GM21526 (cell line): ENCODE measurements around the gene ZNF526.

Experiments used
- ATAC-seq: cut with Tn5 transposase; IDR thresholded peaks from one replicate; pipeline ENCODE4 v1.9.1; 2021; ENCODE audit warnings: moderate library complexity; ENCODE audit not compliant: unreplicated experiment, low FRiP score

The ZNF526 gene

DNA sequence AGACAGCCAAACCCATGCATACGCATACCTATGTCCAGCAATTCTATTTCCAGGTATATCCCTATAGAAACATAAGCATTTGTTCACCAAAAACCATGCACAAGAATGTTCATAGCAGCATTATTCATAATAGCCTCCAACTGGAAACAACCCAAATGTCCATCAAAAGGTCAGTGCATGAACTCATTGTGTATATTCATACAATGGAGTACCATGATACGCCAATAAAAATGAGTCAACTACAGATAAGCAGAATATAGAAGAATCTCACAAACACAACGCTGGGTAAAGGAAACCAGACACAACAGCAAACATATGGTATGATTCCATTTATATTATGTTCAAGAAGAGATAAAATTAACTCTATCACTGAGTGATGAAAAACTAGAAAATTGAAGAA, 26.4 kb upstream of the ZNF526 start:
- ATAC-seq, result no peak

DNA sequence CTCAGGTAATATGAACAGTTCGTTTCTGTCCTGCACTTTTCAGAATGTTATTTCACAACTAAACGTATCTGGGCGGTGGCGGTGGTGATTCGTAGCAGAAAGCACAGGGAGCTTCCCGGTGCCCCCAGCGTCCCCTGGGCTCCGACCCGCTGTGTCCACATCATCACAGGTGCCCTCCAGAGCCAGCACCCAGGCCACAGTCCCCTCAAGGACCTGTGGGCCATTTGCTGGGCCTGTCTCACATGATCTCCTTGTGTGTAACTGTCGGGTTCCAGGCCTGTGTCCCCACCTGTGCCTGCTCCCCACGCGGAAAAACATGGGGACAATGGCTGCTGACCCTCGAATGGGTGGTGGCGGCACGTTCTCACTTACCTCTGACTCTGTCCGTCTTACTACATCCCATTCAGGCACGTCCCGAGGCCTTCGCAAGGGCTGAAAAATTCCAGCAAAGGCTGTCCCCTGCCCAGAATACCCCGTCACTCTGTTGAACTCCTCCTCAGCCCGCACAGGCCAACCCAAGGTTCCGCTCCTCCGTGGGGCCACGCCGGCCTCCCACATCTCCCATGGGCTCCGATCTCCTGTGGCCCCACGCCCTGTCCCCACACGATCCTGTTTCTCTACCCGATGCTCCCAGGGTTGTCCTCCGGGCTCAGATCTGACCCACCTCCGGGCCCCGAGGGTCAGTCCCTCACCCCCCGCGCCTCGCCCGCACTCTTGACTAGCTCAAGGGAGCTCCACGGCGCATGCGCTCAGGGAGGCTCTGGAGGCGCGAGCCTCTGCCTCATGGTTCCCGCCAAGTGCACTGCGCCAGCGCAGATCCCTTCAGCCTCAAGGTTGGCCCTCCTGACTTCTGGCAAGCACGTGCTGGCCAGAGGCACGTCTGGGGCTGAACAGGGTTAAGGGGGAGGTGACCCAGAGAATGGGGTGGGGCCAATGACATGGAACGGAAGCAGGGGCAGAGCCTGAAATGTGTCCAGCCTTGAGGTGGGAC, 23.8 kb upstream of the ZNF526 start:
- ATAC-seq, result no peak

GRCh38 chr19:42197375-42197817, 22.7 kb upstream of the ZNF526 start:
- ATAC-seq, result no peak

- ATAC-seq, result no peak
Measured at GRCh38 chr19:42198676-42199439, 21.3 kb upstream of the ZNF526 start.

- no peak for ATAC-seq
Measured at GRCh38 chr19:42199440-42200115, 20.5 kb upstream of the ZNF526 start.

DNA sequence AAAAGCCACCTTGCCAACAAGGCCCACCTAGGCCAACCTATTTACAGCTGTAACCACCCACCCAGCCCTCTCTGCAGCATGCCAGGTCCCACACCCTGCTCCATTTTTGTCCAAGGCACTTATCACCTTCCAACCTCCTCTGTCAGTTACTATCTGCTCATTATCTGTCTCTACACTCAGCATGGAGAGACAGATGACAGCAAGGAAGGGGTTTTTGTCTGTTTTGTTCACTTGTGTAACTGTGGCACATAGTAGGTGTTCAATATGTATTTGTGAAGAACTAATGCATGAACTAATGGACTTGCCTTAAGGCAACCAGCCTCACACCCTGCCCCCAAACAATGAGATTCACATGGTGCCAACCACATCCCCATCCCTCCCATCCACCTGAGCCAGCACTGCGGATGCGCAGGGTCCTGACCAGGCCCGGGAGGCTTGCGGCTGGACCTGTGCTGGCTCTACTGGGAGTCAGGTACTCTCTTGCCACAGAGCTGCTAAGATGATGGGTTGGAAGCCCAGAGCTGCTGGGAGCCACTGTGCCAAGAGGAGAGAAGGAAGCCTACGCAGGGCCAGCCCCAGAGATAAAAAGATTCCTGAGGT, 19.9 kb upstream of the ZNF526 start:
- ATAC-seq, result no peak

- no peak for ATAC-seq
Measured at GRCh38 chr19:42201489-42202289, 18.4 kb upstream of the ZNF526 start.

DNA sequence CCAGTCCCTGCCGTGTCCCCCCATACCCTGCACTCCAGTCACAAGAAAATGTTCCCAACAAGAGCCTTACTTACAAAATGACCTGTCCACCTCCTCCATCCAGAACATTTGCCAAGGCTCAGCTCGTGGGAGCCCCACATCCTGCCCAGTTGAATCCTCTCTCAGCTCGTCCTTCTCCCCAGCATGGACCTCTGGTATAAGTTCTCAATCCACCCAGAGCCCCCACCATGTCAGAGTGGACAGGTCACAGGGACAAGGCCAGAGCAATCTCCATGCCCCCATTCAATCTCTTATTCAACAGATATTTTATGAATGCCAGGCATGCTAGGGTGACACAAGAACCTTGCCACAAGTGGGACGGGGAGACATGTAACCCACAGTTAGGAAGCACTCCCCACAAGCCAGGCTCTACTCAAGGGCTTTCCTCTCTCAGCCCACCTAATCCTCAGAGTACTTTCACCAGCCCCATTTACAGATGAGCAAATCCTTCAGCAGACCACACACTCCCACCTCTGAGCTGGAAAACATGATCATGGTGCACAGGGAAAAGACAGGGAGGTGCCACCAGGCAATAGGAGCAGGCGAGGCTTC, 17.7 kb upstream of the ZNF526 start:
- no peak for ATAC-seq

- ATAC-seq, result no peak
Measured at GRCh38 chr19:42203700-42204099, 16.4 kb upstream of the ZNF526 start.

DNA sequence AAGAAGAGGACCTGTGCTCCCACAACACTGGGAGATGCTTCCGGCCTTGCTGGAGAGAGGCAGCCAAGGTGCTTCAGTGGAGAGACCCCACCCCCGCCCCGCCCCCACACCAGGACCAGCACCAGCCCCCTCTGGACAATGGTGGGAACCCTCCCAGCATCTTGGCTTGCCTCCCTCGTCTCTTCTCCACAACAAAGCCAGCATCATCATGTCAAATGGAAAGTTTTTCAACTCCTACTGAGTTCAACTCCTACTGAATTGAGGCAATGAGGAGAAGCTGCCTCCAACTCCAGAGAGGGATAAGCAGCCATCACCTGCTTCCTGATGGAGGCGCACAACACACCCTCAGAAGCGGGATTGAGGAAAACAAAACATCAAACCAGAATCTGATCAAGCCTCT, 15.4 kb upstream of the ZNF526 start:
- no peak for ATAC-seq

- no peak for ATAC-seq
Measured at GRCh38 chr19:42206871-42207755, 13.0 kb upstream of the ZNF526 start.

GRCh38 chr19:42207767-42208271, 12.3 kb upstream of the ZNF526 start:
- ATAC-seq, result no peak

- no peak for ATAC-seq
Measured at GRCh38 chr19:42208612-42209011, 11.5 kb upstream of the ZNF526 start.

GRCh38 chr19:42212886-42213285, 7.2 kb upstream of the ZNF526 start:
- ATAC-seq, result no peak

DNA sequence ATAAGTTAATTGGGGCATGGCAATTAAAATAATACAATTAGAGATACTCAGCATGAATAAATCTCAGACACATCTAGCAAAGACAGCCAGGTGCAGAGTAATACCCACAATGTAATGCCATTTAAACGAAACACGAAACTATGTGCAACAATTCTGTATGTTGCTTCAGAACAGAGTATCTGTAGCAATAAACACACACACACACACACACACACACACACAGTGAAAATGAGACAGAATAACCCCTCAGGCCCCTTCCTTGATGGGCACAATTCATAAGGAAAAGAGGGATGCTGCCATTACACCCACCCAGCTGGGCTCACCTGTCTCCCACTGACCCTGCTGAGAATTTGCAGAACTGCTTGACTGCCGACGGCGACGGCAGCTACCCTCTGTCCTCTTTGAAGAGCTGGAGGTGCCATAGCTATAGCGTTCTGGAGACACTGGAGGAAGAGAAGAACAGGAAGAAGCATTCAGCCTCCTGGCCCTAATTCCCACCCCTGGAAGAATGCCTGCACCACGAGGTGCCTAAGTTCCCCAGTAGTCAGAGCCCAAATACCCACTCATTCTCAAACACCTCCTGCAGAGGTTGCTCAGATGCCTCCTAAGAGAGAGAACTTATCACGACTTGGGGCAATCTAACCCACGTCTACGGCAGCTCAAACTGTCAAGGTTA, 5.2 kb upstream of the ZNF526 start:
- no peak for ATAC-seq

- no peak for ATAC-seq
Measured at GRCh38 chr19:42216653-42217519, 3.2 kb upstream of the ZNF526 start.
